ENCODE measurements around the gene DYNLT1.
"Not testable (repeated sequence)": the region's sequence is repeated elsewhere in the genome, so short reads cannot be mapped to it uniquely, and the experiment has no call there.

DYNLT1 gene

GRCh38 chr6:158672726-158673125 is 28.2 kb upstream of the DYNLT1 start:
- no peak overlapping the region for H3K4me3 ChIP-seq (ENCODE audit: low read length in 2 of 2)
- H2BK12ac ChIP-seq (ENCODE audit: low read length), result no peak overlapping the region
- H2AK5ac ChIP-seq (ENCODE audit: low read depth, low read length), result no peak overlapping the region
- no peak overlapping the region for H2BK5ac ChIP-seq (ENCODE audit: low read length)
- H3K4me2 ChIP-seq (ENCODE audit: insufficient read depth, low read length, poor library complexity, severe bottlenecking), result no peak overlapping the region
- no peaks in the 10 kb centered on the region for H3K4me1 ChIP-seq (ENCODE audit: control insufficient read depth in 2 of 2, insufficient read depth in 1 of 2, low read depth in 1 of 2, low read length in 2 of 2)
- no peak overlapping the region for H2BK15ac ChIP-seq (ENCODE audit: low read length)
- H4K91ac ChIP-seq (ENCODE audit: low read depth, low read length, poor library complexity), result no peak overlapping the region
- H3K36me3 ChIP-seq (replicated peaks in 1 of 2; ENCODE audit: control insufficient read depth in 2 of 2, insufficient read depth in 2 of 2, low read length in 2 of 2), result no peaks in the 10 kb centered on the region
- H3K27ac ChIP-seq (replicated peaks; ENCODE audit: low read length), result no peak overlapping the region
- H3K4ac ChIP-seq (ENCODE audit: low read length), result no peak overlapping the region
- H2AFZ ChIP-seq (ENCODE audit: low read length), result no peak overlapping the region
- no peaks in the 10 kb centered on the region for H3K9me3 ChIP-seq (replicated peaks in 1 of 2; ENCODE audit: control insufficient read depth in 2 of 2, insufficient read depth in 1 of 2, low read depth in 1 of 2, low read length in 2 of 2)
- no peak for DNase-seq (ENCODE audit: low spot score)
- no peak overlapping the region for H4K8ac ChIP-seq (ENCODE audit: low read depth, low read length)
- H3K9ac ChIP-seq (ENCODE audit: low read depth, low read length, poor library complexity), result no peak overlapping the region
- no peak overlapping the region for H3K23ac ChIP-seq (ENCODE audit: low read depth, low read length, poor library complexity)
- H3K18ac ChIP-seq (ENCODE audit: low read length), result no peak overlapping the region
- peaks cover 0 to 21% (median 0%) of the 10 kb centered on the region in 3 experiments for H3K27me3 ChIP-seq (ENCODE audit: control insufficient read depth in 3 of 3, insufficient read depth in 3 of 3, low read depth in 1 of 3, low read length in 3 of 3)
- WGBS, 2 donors (ENCODE audit: extremely low coverage in 2 of 2, insufficient read length in 2 of 2, insufficient replicate concordance in 1 of 2), result no CpG with 5 or more reads among the region's 6 CpGs
- H3K14ac ChIP-seq (ENCODE audit: low read length), result no peak overlapping the region
- no peaks in the 10 kb centered on the region for H3K79me1 ChIP-seq (ENCODE audit: low read depth, low read length)
- H2BK120ac ChIP-seq (ENCODE audit: low read depth, low read length), result no peak overlapping the region

- not testable (repeated sequence) for H3K4me1 ChIP-seq (ENCODE audit: control insufficient read depth in 2 of 2, insufficient read depth in 1 of 2, low read depth in 1 of 2, low read length in 2 of 2); H2BK120ac ChIP-seq (ENCODE audit: low read depth, low read length); H3K4me2 ChIP-seq (ENCODE audit: insufficient read depth, low read length, poor library complexity, severe bottlenecking); H3K9me3 ChIP-seq (replicated peaks in 1 of 2; ENCODE audit: control insufficient read depth in 2 of 2, insufficient read depth in 1 of 2, low read depth in 1 of 2, low read length in 2 of 2); H3K27ac ChIP-seq (replicated peaks; ENCODE audit: low read length); H3K79me1 ChIP-seq (ENCODE audit: low read depth, low read length); H3K23ac ChIP-seq (ENCODE audit: low read depth, low read length, poor library complexity); H2BK5ac ChIP-seq (ENCODE audit: low read length); H4K91ac ChIP-seq (ENCODE audit: low read depth, low read length, poor library complexity); H2AFZ ChIP-seq (ENCODE audit: low read length); H3K18ac ChIP-seq (ENCODE audit: low read length); H2BK12ac ChIP-seq (ENCODE audit: low read length); H3K9ac ChIP-seq (ENCODE audit: low read depth, low read length, poor library complexity); H4K8ac ChIP-seq (ENCODE audit: low read depth, low read length); H3K4ac ChIP-seq (ENCODE audit: low read length); DNase-seq (ENCODE audit: low spot score); H2BK15ac ChIP-seq (ENCODE audit: low read length); H3K4me3 ChIP-seq (ENCODE audit: low read length in 2 of 2); H3K36me3 ChIP-seq (replicated peaks in 1 of 2; ENCODE audit: control insufficient read depth in 2 of 2, insufficient read depth in 2 of 2, low read length in 2 of 2); H3K14ac ChIP-seq (ENCODE audit: low read length); H2AK5ac ChIP-seq (ENCODE audit: low read depth, low read length)
- no CpG with 5 or more reads among the region's 8 CpGs for WGBS, 2 donors (ENCODE audit: extremely low coverage in 2 of 2, insufficient read length in 2 of 2, insufficient replicate concordance in 1 of 2)
- H3K27me3 ChIP-seq (ENCODE audit: control insufficient read depth in 3 of 3, insufficient read depth in 3 of 3, low read depth in 1 of 3, low read length in 3 of 3), result peaks cover 0 to 27% (median 0%) of the 10 kb centered on the region in 3 experiments
These were observed 27.6 kb upstream of the DYNLT1 start for GRCh38 chr6:158672119-158672518.

GRCh38 chr6:158669145-158670035 is 24.8 kb upstream of the DYNLT1 start:
- Histone ChIP-seq H3K4me3 (ENCODE audit: low read length in 2 of 2) (no peak overlapping the region), H3K9me3 (replicated peaks in 1 of 2; ENCODE audit: control insufficient read depth in 2 of 2, insufficient read depth in 1 of 2, low read depth in 1 of 2, low read length in 2 of 2) (no peaks in the 10 kb centered on the region), H3K18ac (ENCODE audit: low read length) (no peak overlapping the region), H2BK15ac (ENCODE audit: low read length) (no peak overlapping the region), H2BK12ac (ENCODE audit: low read length) (no peak overlapping the region), H2AFZ (ENCODE audit: low read length) (no peak overlapping the region), H4K8ac (ENCODE audit: low read depth, low read length) (no peak overlapping the region), H3K4me1 (ENCODE audit: control insufficient read depth in 2 of 2, insufficient read depth in 1 of 2, low read depth in 1 of 2, low read length in 2 of 2) (no peaks in the 10 kb centered on the region), H3K14ac (ENCODE audit: low read length) (no peak overlapping the region), H3K9ac (ENCODE audit: low read depth, low read length, poor library complexity) (no peak overlapping the region), H3K36me3 (replicated peaks in 1 of 2; ENCODE audit: control insufficient read depth in 2 of 2, insufficient read depth in 2 of 2, low read length in 2 of 2) (no peaks in the 10 kb centered on the region), H2BK5ac (ENCODE audit: low read length) (no peak overlapping the region), H2BK120ac (ENCODE audit: low read depth, low read length) (no peak overlapping the region), H2AK5ac (ENCODE audit: low read depth, low read length) (no peak overlapping the region), H3K4ac (ENCODE audit: low read length) (no peak overlapping the region), H3K27ac (replicated peaks; ENCODE audit: low read length) (no peak overlapping the region), H4K91ac (ENCODE audit: low read depth, low read length, poor library complexity) (no peak overlapping the region), H3K4me2 (ENCODE audit: insufficient read depth, low read length, poor library complexity, severe bottlenecking) (no peak overlapping the region), H3K27me3 (ENCODE audit: control insufficient read depth in 3 of 3, insufficient read depth in 3 of 3, low read depth in 1 of 3, low read length in 3 of 3) (peaks cover 0 to 54% (median 0%) of the 10 kb centered on the region in 3 experiments), H3K23ac (ENCODE audit: low read depth, low read length, poor library complexity) (no peak overlapping the region), H3K79me1 (ENCODE audit: low read depth, low read length) (no peaks in the 10 kb centered on the region)
- no CpG with 5 or more reads among the region's 7 CpGs for WGBS, 2 donors (ENCODE audit: extremely low coverage in 2 of 2, insufficient read length in 2 of 2, insufficient replicate concordance in 1 of 2)
- DNase-seq (ENCODE audit: low spot score), result no peak

- no peak overlapping the region for H2BK12ac ChIP-seq (ENCODE audit: low read length)
- no peak overlapping the region for H3K18ac ChIP-seq (ENCODE audit: low read length)
- no peak overlapping the region for H4K8ac ChIP-seq (ENCODE audit: low read depth, low read length)
- H3K4ac ChIP-seq (ENCODE audit: low read length), result no peak overlapping the region
- no peak overlapping the region for H3K27ac ChIP-seq (replicated peaks; ENCODE audit: low read length)
- H3K9ac ChIP-seq (ENCODE audit: low read depth, low read length, poor library complexity), result no peak overlapping the region
- peak overlapping the region; percentile 47 for H3K14ac ChIP-seq (ENCODE audit: low read length)
- H3K4me3 ChIP-seq (ENCODE audit: low read length in 2 of 2), result no peak overlapping the region
- no peak overlapping the region for H2BK120ac ChIP-seq (ENCODE audit: low read depth, low read length)
- peaks cover 0 to under 1% of the 10 kb centered on the region in 2 donors for H3K4me1 ChIP-seq (ENCODE audit: control insufficient read depth in 2 of 2, insufficient read depth in 1 of 2, low read depth in 1 of 2, low read length in 2 of 2)
- DNase-seq (ENCODE audit: low spot score), result no peak
- H3K36me3 ChIP-seq (replicated peaks in 1 of 2; ENCODE audit: control insufficient read depth in 2 of 2, insufficient read depth in 2 of 2, low read length in 2 of 2), result no peaks in the 10 kb centered on the region
- H2BK5ac ChIP-seq (ENCODE audit: low read length), result no peak overlapping the region
- peaks cover 0 to 57% (median 0%) of the 10 kb centered on the region in 3 experiments for H3K27me3 ChIP-seq (ENCODE audit: control insufficient read depth in 3 of 3, insufficient read depth in 3 of 3, low read depth in 1 of 3, low read length in 3 of 3)
- no peak overlapping the region for H4K91ac ChIP-seq (ENCODE audit: low read depth, low read length, poor library complexity)
- H2AFZ ChIP-seq (ENCODE audit: low read length), result no peak overlapping the region
- no peak overlapping the region for H2BK15ac ChIP-seq (ENCODE audit: low read length)
- no peak overlapping the region for H2AK5ac ChIP-seq (ENCODE audit: low read depth, low read length)
- H3K4me2 ChIP-seq (ENCODE audit: insufficient read depth, low read length, poor library complexity, severe bottlenecking), result no peak overlapping the region
- no CpG with 5 or more reads among the region's 7 CpGs for WGBS, 2 donors (ENCODE audit: extremely low coverage in 2 of 2, insufficient read length in 2 of 2, insufficient replicate concordance in 1 of 2)
- H3K79me1 ChIP-seq (ENCODE audit: low read depth, low read length), result no peaks in the 10 kb centered on the region
- H3K9me3 ChIP-seq (replicated peaks in 1 of 2; ENCODE audit: control insufficient read depth in 2 of 2, insufficient read depth in 1 of 2, low read depth in 1 of 2, low read length in 2 of 2), result no peaks in the 10 kb centered on the region
- no peak overlapping the region for H3K23ac ChIP-seq (ENCODE audit: low read depth, low read length, poor library complexity)
These were observed 24.2 kb upstream of the DYNLT1 start for GRCh38 chr6:158668707-158669103.
